Right atrium auricular region (tissue), 2 donors: ENCODE data around the gene LAMC3. TPM values are rescaled to one million over a fixed set of nuclear protein-coding genes. Genes with fewer than 3 reads are reported as not detected.

ENCODE experiments used
- DNase-seq: peaks from one replicate; pipeline ENCODE4 v3.0.0-alpha.2; 2019; ENCODE audit warnings: low spot score
- H3K27ac ChIP-seq, 2 donors: fragments of 200-600 bp; sonication (generic); 1 replicate in 1 of 2; 2 replicates in 1 of 2; pipeline ENCODE4 v1.5.1; 2016 to 2019
- H3K27me3 ChIP-seq, 2 donors: fragments of 200-600 bp; sonication (generic); one replicate each; pipeline versions ENCODE4 v1.5.1 to v1.6.0; 2017 to 2019
- H3K36me3 ChIP-seq: fragments of 200-600 bp; sonication (generic); one replicate; pipeline ENCODE4 v1.5.1; 2016
- H3K4me1 ChIP-seq, 2 donors: fragments of 200-600 bp; sonication (generic); one replicate each; pipeline versions ENCODE4 v1.5.1 to v1.6.0; 2017 to 2019
- H3K4me3 ChIP-seq, 2 donors: fragments of 200-600 bp; sonication (generic); 1 replicate in 1 of 2; 2 replicates in 1 of 2; pipeline ENCODE4 v1.5.1; 2017 to 2019; ENCODE audit warnings: mild to moderate bottlenecking in 1 of 2, moderate library complexity in 1 of 2
- H3K9me3 ChIP-seq, 2 donors: fragments of 200-600 bp; sonication (generic); one replicate each; pipeline ENCODE4 v1.5.1; 2019
- CTCF ChIP-seq, 2 donors: fragments of 200-600 bp; sonication (generic); IDR thresholded peaks; one replicate each; pipeline ENCODE4 v1.5.1; 2019; ENCODE audit warnings: antibody characterized with exemption in 2 of 2
- total RNA-seq, 2 donors: library from RNA; depleted of rRNA; stranded (reverse); fragments of >200 nt; gene quantifications; one replicate each; pipeline ENCODE4 v1.1.0, GENCODE V29; 2016

Gene LAMC3
- total RNA-seq, 2 donors from 2014 or later = 0.56 to 1.6 TPM

DNA sequence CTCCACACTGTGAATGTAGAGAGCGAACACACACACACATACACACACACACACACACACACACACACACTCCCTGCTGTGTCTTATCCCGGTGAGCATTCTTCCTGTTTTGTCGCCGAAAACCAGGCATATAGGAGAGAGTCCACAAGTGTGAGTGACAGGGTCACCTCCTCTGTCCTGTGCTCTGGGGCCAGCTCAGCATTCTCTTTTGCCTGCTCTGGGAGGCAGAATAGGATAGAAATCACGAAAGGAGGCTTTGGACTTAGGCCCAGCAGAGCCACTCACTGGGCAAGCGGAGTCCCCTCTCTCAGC lies 3.0 kb downstream of the LAMC3 start:
- no peak overlapping the region for H3K4me3 ChIP-seq
- no peak for TF ChIP-seq CTCF (IDR thresholded peaks at IDR 0.05)
- DNase-seq = no peak
- H3K9me3 ChIP-seq = no peaks in the 10 kb centered on the region
- no peak overlapping the region for H3K27ac ChIP-seq
- no peaks in the 10 kb centered on the region for H3K36me3 ChIP-seq
- H3K4me1 ChIP-seq = peaks cover 0 to 5% of the 10 kb centered on the region in 2 donors
- H3K27me3 ChIP-seq = peaks cover 0 to 4% of the 10 kb centered on the region in 2 donors

DNA sequence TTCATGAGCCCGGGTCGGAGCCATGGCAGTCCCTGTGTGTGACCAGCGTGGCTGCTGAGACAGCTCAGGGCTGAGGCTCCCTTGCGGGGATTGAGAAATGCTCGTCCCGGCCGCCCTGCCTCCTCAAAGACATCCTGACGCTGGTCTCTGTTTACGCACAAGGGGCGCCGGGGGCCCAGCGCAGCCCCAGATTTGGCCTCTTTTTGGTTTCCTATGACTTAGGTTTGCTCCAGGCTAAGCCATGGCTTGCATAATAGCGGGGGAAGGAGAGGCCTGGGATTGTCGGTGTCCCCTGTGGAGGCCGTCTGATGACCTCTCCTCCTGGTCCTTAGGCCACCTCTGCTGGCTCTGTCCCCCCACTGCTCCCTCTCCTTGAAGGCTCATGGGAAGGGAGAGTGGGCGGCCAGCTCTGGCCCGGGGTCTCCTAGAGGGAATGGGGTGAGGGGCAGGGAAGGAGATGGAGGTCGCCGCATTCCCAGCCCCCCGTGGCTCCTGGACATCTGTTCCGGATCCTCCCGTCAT lies 3.5 kb downstream of the LAMC3 start:
- Histone ChIP-seq H3K9me3 (no peaks in the 10 kb centered on the region), H3K36me3 (no peaks in the 10 kb centered on the region), H3K27ac (no peak overlapping the region), H3K4me1 (peaks cover 0 to 5% of the 10 kb centered on the region in 2 donors), H3K27me3 (peaks cover 0 to 4% of the 10 kb centered on the region in 2 donors), H3K4me3 (no peak overlapping the region)
- DNase-seq = no peak
- no peak for TF ChIP-seq CTCF (IDR thresholded peaks at IDR 0.05)

GRCh38 chr9:131013015-131013755 lies 4.2 kb downstream of the LAMC3 start:
- no peak overlapping the region for H3K4me3 ChIP-seq
- no peaks in the 10 kb centered on the region for H3K9me3 ChIP-seq
- no peak for DNase-seq
- H3K27me3 ChIP-seq = peaks cover 0 to 4% of the 10 kb centered on the region in 2 donors
- H3K27ac ChIP-seq = no peak overlapping the region
- peaks cover 0 to 5% of the 10 kb centered on the region in 2 donors for H3K4me1 ChIP-seq
- no peaks in the 10 kb centered on the region for H3K36me3 ChIP-seq
- no peak for TF ChIP-seq CTCF (IDR thresholded peaks at IDR 0.05)

DNA sequence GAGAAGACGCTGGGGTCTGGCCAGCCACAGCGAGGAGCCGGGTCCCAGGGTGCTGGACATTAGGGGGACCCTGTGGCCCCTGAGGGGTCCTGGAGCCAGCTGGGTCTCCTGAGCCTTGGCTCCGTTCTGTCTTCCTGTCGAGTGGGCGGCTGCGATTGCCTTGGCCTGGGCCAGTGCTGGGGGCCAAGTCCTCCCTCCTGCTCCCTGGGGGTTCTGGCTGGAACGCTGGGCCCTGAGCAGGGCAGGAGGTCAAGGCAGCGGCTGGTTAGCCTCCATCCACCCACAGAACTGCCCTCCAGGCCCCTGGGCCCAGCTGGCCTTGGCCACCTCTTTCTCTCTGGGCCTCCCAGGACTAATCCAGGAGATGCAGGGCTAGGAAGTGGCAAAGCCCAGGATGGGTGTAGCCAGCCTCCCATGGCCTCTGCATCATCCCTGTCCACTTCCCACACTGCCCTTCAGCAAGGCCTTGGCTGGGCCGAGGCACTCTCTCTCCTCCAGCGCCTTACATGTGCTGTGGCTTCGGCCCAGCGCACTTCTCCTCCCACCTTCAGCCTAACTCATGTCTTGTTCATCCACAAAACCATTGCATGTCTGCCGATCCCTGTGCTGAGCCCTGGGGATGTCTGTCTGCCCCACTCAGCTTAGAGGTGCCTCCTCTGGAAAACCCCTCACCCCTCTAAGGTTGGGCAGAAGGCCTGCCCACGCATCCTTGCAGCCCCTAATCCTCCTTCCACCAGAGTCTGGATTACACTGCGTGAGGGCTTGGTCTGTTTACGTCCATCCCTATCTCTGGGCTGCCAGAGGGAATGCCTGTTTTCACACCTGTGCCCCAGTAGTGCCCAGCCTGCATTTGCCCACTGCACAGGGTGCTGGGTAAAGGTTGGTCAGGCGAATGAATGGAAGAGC lies 5.0 kb downstream of the LAMC3 start:
- no peak for DNase-seq
- Histone ChIP-seq H3K4me1 (peaks cover 0 to 5% of the 10 kb centered on the region in 2 donors), H3K36me3 (no peaks in the 10 kb centered on the region), H3K27ac (no peak overlapping the region), H3K9me3 (no peaks in the 10 kb centered on the region), H3K27me3 (peaks cover 0 to 4% of the 10 kb centered on the region in 2 donors), H3K4me3 (no peak overlapping the region)
- TF ChIP-seq CTCF (IDR thresholded peaks at IDR 0.05) = no peak

- Histone ChIP-seq H3K4me1 (no peaks in the 10 kb centered on the region), H3K9me3 (no peaks in the 10 kb centered on the region), H3K27me3 (no peaks in the 10 kb centered on the region), H3K36me3 (no peaks in the 10 kb centered on the region), H3K4me3 (no peak overlapping the region), H3K27ac (no peak overlapping the region)
- no peak for TF ChIP-seq CTCF (IDR thresholded peaks at IDR 0.05)
- no peak for DNase-seq
Measured at GRCh38 chr9:131015112-131015511, 6.1 kb downstream of the LAMC3 start.
